ENCODE results near the gene RHOB.
"Not testable (repeated sequence)": the region's sequence is repeated elsewhere in the genome, so short reads cannot be mapped to it uniquely, and the experiment has no call there.

The RHOB gene

DNA sequence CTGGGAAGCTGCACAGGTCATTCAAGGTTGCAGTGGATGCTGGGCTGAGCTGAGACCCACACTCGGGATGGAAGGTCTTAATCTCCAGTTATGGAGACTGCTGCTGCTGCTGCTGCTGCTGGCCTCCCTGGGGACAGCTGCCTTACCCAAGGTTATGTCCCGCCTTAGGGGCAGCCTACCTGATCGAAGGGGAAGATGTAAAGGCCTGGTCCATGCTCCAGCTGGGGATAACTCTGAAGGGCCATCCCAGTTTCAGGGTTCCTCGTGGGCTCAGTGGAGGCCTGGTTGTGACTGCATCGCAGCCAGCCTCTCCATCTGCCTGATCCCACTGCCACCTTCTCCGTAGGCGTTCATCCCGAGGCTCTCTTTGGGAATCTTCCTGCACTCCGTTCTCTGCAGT is 33.0 kb downstream of the RHOB start:
- DNase-seq = no peak

DNA sequence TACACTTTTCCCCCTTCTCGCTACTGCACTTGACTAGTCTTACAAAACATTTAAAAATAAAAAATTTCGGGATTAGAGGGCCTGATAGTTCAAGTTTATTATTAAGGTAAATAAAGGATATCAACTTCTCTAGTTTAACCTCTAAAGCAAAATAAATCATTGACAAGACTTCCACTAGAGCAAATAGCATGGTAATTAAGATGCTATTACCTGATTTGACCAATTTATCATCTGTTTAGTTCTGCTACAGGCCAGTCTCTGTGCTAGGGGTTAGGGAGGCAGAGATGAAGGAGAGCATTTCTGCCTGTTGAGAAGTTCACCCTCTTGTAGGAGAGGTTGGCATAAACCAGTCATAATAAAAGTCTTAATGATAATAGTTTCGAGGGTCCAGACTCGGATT is 34.0 kb downstream of the RHOB start:
- no peak for DNase-seq

- DNase-seq = no peak
These were observed 35.0 kb downstream of the RHOB start for GRCh38 chr2:20481798-20482405.

GRCh38 chr2:20482725-20483124 is 35.9 kb downstream of the RHOB start:
- DNase-seq = no peak

DNA sequence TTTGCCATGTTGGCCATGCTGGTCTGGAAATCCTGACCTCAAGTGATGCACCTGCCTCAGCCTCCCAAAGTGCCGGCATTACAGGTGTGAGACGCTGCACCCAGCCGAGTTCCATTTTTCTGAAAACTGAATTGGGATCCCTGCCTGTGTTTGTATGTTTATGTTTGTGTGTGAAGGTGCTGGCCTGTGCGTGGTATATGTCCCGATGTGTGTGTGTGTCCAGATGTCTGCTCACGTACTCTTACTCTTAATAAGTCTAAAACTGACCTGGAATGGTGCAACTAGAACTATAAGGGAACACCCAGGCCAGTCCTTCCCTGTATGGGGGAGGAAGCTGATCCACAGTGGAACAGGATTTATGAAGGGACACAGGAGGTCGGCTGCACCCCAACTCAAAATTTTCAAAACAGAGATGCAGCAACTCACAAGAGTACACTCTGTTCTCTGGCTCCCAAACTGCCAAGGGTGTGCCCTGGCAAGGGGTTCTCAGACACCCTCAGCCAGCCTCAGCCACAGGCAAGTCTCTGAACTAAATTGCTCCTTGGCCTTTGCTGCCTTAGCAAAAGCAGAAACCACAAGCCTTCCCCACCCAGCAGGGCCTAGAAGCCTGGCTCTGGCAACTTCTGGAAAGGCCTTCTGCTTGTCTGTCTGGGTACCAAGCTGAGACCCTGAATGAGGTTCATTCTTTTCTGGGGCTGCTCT is 36.5 kb downstream of the RHOB start:
- DNase-seq = no peak

DNA sequence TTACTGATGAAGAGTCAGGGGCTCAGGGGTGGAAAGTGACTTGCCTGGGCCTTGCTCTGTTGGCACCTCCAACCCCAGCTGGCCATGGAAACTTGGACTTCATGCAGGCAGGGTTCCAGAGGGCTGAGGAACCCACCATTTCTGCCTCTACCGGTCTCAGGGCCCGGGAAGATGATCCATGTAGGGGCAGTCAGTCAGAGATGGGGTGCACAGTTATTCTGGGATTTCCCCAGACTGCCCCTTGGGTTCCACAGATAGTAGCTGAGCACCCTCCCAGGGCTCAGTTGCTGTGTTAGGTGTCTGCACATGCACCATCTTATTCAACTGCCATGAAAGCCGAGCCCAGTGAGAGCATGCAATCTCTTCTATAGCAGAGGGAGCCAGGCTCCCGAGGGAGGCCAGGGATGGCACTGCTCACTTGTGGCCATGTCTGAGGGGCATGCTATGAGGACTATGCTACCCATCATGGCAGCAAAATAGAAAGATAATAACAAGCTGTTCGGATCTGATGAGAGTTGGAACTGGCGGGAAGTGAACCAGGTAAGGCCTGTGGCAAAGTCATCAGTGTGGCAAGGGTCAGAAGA is 37.3 kb downstream of the RHOB start:
- no peak for DNase-seq

GRCh38 chr2:20484810-20485611 is 38.1 kb downstream of the RHOB start:
- DNase-seq = no peak

GRCh38 chr2:20485612-20486388 is 38.9 kb downstream of the RHOB start:
- no peak for DNase-seq

- DNase-seq = no peak
These were observed 39.7 kb downstream of the RHOB start for GRCh38 chr2:20486571-20486970.

DNA sequence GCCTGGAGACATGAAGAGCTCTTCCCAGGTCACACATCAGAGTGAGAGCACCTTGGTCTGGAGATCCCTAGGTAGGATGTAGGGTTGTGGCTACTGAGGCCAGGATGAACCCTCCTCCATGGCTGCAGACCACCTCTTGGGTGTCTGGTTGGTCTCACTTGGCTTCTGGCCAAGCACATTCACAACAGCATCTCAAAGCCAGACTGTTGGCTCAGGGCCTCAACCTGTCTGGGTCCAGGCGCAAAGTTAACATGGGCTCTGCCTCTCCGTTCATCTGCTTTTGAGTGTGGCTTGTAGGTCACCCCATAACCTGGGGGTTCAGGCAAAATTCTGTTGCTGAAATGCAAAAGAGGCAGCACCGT is 40.1 kb downstream of the RHOB start:
- no peak for DNase-seq

- DNase-seq = no peak
These were observed 40.7 kb downstream of the RHOB start for GRCh38 chr2:20487392-20488174.

DNA sequence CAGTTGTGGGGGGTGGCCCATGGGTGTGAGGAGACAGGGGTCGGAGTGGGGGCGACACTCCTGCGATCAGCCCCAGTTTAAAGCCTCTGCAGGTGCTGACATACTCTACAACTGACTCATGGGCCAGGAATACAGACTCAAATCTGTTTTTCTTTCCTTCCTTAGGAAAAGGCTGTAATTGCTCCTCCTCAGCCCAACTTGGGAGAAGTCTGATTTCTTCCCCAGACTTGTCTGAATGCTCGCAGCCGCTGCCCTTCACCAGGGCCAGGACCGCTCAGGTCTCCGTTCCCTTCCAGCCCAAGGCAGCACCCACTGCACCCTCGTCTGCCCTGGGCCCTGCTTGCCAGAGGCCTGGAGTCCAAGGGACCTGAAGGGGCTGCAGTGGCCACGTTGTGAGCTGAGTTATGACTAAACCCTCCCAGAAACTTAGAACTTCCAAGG is 41.3 kb downstream of the RHOB start:
- no peak for DNase-seq

GRCh38 chr2:20488782-20489181 is 41.9 kb downstream of the RHOB start:
- no peak for DNase-seq

GRCh38 chr2:20490300-20491181 is 43.7 kb downstream of the RHOB start:
- DNase-seq = no peak

DNA sequence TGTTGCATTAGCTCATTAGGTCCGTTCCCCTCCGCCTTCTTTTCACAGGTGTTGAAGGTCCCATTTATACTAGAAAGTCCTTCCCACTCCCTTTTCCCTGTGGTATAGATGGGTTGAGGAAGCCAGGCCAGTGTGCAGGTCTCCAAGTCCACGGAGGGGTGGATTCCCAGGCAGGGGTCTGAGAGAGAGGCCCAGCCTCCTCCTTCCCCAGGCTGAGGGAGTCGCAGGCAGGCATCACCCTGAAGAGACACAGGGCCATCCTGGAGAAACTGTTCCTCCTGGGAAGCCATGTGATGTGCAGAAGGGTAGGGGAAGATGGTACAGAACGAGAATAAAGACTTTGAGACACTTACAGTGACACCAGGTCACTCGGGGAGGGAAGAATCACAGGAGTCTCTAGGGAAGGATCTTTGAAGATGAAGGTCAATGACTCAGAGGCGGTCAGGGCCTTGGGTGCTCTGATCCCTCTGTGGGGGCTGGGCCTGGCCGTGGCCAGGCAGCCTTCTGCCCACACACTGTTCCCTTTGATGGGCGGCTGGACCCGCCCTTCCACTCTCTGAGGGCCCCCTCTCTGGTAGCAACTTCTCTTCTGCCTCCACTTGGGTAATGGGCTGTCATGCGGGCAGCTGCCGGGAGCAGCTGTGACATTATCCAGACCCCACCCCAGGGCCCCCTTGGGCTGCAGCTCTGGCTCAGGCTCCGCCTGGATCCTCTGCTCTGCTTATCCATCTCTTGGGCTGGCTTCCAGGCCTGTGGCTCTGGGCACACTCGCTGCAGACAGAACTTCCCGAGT is 45.1 kb downstream of the RHOB start:
- DNase-seq = no peak

DNA sequence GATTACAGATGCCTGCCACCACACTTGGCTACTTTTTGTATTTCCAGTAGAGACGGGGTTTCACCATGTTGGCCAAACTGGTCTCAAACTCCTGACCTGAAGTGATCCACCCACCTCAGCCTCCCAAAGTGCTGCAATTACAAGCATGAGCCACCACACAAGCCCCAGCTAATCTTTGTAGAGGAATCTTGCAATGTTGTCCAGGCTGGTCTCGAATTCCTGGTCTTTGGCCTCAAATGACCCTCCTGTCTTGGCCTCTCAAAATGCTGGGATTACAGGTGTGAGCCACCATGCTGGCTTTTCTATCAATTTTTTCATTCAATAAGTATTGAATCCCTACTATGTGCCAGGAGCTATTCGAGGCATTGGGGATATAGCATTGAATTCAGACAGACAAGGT is 46.2 kb downstream of the RHOB start:
- not testable (repeated sequence) for DNase-seq

GRCh38 chr2:20494241-20494640 is 47.4 kb downstream of the RHOB start:
- DNase-seq = no peak

DNA sequence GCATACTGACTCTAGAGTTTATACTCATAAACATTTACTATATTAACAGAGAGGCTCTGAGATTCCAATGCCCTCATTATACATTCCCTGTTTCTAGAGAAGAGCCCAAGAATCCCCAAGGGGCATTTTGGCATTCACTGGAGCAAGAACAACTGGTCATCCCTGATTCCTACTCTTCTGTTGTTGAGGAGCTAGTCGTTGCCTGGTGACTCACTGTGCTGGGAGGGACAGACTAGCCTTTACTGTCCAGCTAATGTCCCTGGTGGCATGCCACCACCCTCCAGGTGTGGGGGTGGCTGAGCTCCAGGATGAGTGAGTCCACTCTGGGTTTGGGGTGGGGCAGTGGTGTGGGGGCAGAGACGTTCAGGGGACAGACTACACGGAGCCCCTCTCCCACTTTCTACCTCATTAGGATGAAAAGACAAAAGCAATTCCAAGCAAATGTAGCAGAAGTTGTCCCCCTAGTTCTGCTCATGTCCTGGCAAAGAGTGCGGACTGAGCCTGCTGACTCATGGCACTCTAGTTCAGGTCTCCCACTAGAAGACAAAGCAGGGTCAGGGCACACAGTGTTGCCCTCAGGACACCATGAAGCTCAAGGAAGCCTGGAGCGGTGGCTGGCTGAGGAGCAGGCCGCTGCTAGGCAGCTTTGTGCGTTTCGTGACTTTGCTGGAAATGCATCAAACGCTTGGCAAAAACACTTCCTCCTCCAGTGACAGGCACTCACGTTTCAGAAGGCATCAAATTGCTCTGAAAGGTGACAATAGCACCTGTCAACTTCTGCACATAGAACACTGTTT is 49.4 kb downstream of the RHOB start:
- no peak for DNase-seq

DNA sequence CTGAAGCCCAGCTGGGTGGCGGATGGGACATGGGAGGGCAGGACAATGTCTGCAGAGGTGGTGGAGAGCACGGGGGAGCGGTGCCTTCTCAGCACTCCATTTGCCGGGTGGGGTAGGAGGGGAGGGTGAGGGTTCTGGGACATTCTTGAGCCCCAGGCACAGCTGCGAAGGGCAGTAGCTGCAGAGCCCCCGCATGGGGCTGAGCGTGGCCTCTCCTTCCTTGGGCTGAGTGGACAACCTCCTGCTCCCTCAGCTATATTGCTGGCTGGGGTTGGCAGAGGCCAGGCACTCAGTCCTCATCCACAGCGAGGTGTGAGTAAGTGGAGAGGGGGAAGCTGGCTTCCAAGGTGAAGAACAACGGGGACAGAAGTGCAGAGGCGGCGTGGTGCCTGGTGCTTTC is 50.1 kb downstream of the RHOB start:
- DNase-seq = no peak

Data from NCI-H510A (cell line).